Measurements from ENCODE around the gene ZNF740. TPM values are rescaled to one million over a fixed set of nuclear protein-coding genes. Genes with fewer than 3 reads are reported as not detected.
A peak's percentile ranks its signal among the peaks of the same experiment; 100 is the strongest.
"Not testable (repeated sequence)": the region's sequence is repeated elsewhere in the genome, so short reads cannot be mapped to it uniquely, and the experiment has no call there.

ZNF740 gene, protein sequence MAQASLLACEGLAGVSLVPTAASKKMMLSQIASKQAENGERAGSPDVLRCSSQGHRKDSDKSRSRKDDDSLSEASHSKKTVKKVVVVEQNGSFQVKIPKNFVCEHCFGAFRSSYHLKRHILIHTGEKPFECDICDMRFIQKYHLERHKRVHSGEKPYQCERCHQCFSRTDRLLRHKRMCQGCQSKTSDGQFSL
- 51.0 TPM for total RNA-seq

DNA sequence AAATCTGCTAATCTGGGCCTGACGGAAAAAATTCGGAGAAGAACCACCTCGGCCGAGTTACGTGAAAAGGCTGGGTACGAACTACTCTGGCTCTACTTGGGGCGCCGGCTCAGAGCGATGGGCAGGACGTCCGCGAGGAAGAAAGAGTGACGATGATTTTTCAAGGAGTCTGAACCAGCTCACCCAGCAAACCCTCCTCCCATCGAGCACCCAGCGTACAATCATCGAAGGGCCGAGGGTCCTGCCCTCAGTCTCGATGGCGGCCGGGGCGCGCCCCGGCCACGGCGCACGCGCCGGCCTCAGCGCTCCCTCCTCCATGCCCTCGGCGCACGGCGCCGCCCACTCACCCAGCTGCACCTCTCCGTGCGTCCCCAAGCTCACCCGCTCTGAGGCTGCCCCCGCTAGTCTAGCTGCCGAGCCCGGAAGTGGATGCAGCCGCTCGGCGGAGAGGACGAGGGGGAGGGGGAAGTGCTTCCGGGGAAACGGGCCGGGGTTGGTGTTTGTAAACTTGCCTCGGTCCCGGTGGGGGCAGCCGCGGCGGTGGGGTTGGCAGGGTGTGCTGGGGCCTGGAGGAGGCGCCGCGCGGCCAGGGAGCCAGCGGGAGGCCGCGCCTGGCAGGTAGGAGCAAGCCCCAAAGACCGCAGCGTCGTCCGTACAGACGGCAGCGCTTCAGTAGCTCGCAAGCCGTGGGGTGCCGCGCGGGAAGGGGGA is at the start of gene ZNF740, which contains the start of gene CSAD:
TSS of gene ZNF740 (plus strand) at position 503 of the 711 bp plus-strand sequence. CDS start 1,262 bp downstream, outside the sequence.
TSS of gene CSAD (minus strand) at position 706 of the 711 bp plus-strand sequence. CDS start 7,455 bp downstream, outside the sequence.
- ATAC-seq (peak; percentile 99), DNase-seq (ENCODE audit: low spot score) (peak; percentile 98)
- intact Hi-C loops (cut with DNase I): no loop called here

DNA sequence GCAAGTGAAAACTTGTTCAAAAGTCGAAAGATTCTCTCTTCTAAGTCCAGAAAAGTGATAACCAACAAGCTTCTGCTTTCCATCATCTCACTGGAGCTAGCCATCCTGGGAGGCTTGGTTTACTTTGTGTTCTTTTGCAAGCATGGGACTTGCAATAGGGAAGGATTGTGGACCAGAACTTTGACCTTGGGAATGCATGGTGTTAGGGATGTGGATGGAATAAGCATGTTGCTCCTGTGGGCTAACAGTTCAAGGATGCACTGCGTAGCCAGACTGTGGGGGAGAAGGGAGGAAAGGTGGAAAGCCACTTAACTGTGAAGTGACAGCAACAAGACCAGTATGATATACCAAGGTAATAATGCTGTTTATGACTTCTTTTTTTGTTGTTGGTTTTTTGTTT is 48.7 kb upstream of the ZNF740 start:
- no peak for ATAC-seq
- intact Hi-C loops (cut with DNase I): no loop called here
- DNase-seq (ENCODE audit: low spot score): no peak

GRCh38 chr12:53133722-53134121 is 46.8 kb upstream of the ZNF740 start:
- intact Hi-C loops (cut with DNase I): no loop called here
- ATAC-seq (no peak), DNase-seq (ENCODE audit: low spot score) (no peak)

DNA sequence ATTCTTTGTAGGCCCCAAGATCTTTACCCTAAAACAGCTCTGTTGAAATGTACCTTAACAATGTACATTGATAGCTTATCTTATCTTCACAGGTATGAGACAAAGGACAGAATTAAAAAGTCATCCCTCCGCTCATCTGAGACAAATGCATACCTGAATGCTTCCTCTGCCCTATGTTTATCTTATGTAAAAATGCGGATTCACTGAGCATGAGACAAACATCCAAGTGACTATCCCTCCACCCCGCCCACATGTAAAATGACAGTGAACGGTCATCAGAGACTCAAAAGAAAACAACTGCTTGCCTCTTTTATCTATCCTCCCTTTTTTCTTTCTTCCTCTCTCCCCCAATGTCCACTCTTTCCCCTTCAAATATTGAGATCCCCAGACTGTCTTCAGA is 37.2 kb upstream of the ZNF740 start:
- DNase-seq (ENCODE audit: low spot score) (no peak), ATAC-seq (no peak)
- intact Hi-C loops (cut with DNase I): no loop called here

- no peak for DNase-seq (ENCODE audit: low spot score)
- intact Hi-C loops (cut with DNase I): no loop called here
Measured at GRCh38 chr12:53145383-53146260, 34.9 kb upstream of the ZNF740 start.

GRCh38 chr12:53147181-53147580 is 33.3 kb upstream of the ZNF740 start:
- DNase-seq (ENCODE audit: low spot score): no peak
- no peak for ATAC-seq
- intact Hi-C loops (cut with DNase I): no loop called here

More at GRCh38 chr12:53145383-53146260, 34.9 kb upstream of the ZNF740 start:
- peak; percentile 51 for ATAC-seq

- intact Hi-C loops (cut with DNase I): no loop called here
- DNase-seq (ENCODE audit: low spot score) (no peak), ATAC-seq (no peak)
Measured at GRCh38 chr12:53147653-53148052, 32.9 kb upstream of the ZNF740 start.

DNA sequence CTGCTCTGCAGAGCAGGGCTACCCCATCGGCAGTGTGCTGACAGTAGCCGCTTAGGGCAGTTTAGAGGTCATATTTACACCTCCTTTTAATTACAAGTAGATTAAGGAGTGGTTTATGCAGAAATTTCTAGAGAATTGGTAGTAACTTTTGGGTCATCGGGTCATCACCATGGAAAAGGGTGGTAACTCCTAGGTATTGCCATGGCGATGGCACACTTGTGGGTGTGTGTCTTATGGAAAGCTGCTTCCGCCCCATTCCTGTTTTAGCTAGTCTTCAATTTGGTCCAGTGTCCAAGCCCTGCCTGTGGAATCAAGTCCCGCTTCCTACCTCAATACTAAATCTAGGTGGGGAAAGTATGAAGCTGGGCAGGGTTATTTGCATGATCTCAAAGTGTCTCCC is 29.5 kb upstream of the ZNF740 start:
- ATAC-seq (no peak), DNase-seq (ENCODE audit: low spot score) (peak; percentile 13)
- intact Hi-C loops (cut with DNase I): no loop called here

GRCh38 chr12:53152390-53152789 is 28.1 kb upstream of the ZNF740 start:
- ATAC-seq (no peak), DNase-seq (ENCODE audit: low spot score) (no peak)
- intact Hi-C loops (cut with DNase I): no loop called here

DNA sequence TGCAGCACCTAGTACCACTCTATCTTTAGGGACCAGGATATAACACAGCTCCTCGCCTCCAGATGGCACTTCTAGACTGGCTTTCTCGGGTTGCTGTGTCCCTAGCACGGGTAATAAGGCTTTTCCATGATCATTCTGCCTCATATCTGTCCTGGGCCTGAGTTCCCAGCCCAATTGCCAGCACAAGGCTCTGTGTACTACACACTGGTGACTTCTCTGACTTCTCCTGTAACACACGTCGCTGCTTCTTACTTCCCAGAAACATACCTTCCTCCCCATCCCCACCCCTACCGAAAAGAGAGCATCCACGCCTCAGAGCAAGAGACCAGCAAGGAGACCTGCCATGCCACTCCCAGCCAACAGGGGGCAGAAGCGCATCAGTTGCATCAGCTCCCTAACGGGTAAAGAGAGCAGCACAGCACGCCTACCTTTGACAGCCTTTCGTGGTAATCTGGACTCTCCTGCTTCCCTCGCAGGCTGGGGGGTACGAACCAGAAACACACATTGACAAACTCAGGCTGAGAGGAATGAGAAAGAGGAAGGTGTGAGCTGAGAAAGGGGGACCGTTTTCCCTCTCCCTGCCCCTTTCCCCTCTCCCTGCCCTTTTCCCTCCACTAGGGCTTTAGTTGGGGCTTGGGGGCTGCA is 21.2 kb upstream of the ZNF740 start:
- intact Hi-C loops (cut with DNase I): no loop called here
- DNase-seq (ENCODE audit: low spot score): peak; percentile 92
- peak; percentile 91 for ATAC-seq

GRCh38 chr12:53160000-53160399 is 20.5 kb upstream of the ZNF740 start:
- DNase-seq (ENCODE audit: low spot score) (no peak), ATAC-seq (peak; percentile 16)
- intact Hi-C loops (cut with DNase I): loop anchor here (5.0 kb wide), 1 partner anchor 37 kb away; no protein-coding TSS in a partner anchor

DNA sequence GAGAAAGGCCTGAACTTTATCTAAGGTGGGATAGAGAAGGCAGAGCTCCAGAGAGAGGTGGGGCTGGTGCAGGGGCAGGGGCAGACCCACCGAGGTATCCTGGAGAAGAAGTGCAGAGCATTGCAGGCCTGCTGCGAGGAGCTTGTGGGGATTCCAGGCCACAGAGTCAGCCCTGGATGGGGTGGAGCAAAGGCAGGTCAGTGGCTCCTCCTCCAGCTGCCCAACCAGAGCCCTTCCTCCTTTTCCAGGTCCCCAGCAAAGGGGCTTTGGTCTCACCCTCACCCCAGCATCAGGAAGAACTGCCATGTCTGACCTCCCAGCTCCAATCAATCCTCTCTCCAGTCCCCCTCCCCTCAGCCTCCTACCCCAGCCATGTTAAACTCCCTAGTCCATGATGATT is 19.8 kb upstream of the ZNF740 start:
- ATAC-seq (no peak), DNase-seq (ENCODE audit: low spot score) (no peak)
- intact Hi-C loops (cut with DNase I): loop anchor here (5.0 kb wide), 1 partner anchor 37 kb away; no protein-coding TSS in a partner anchor

DNA sequence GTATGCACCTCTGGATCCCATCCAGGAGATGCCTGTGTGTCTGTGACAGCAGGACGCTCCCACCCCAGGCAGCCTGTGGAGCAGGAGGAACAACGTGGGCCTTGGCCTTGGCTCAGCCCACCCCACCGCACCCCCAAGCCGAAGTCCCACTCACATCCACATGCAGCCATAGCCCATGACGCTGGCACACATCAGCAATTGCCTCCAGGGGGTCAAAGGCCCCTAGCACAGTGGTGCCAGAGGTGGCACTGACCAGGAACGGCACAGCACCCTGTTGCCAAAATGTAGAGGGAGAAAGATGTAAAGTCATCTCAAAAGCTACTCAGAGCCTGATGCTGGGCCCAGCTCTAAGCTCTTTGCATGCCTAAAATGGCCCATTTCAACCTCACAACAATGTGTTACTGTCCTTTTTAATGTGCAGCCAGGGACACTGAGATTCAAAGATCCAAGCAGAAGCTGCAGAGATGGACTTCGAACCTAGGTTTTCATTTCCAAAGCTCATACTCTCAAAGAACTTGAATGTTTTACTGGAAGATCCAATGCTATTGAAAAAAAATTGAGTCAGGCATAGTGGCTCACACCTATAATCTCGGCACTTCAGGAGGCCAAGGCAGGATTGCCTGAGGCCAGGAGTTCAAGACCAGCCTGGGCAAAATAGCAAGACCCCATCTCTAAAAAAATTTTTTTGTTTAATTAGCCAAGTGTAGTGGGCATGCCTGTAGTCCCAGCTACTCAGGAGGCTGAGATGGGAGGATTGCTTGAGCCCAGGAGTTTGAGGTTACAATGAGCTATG is 19.2 kb upstream of the ZNF740 start:
- ATAC-seq: no peak
- no peak for DNase-seq (ENCODE audit: low spot score)
- intact Hi-C loops (cut with DNase I): loop anchor here (5.0 kb wide), 1 partner anchor 36 kb away; no protein-coding TSS in a partner anchor

- not testable (repeated sequence) for ATAC-seq; DNase-seq (ENCODE audit: low spot score)
- intact Hi-C loops (cut with DNase I): loop anchor here (5.0 kb wide), 1 partner anchor 34 kb away; no protein-coding TSS in a partner anchor
Measured at GRCh38 chr12:53163008-53163407, 17.5 kb upstream of the ZNF740 start.

GRCh38 chr12:53166837-53167236 is 13.7 kb upstream of the ZNF740 start:
- DNase-seq (ENCODE audit: low spot score): no peak
- no peak for ATAC-seq
- intact Hi-C loops (cut with DNase I): no loop called here

DNA sequence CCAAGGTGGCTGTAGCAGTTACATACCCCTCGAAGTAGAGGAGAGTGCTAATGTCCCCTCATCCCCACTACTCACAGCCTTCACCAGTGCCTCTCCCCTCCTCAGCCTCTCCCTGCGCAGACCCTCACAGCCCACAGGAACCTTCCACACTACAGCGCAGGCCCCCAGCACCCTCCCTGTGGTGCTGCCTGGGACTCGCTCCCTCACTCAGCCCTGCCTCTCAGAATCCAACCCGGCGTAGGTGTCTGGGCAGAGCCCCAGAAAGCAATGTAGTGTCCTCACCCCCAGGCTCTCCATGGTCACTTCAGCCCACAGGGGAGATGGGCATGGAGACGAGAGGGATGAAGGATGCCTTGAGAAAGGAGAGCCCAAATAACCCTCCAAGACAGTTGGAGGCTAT is 10.9 kb upstream of the ZNF740 start:
- no peak for ATAC-seq
- intact Hi-C loops (cut with DNase I): no loop called here

GRCh38 chr12:53170215-53170614 is 10.3 kb upstream of the ZNF740 start:
- intact Hi-C loops (cut with DNase I): no loop called here
- DNase-seq (ENCODE audit: low spot score) (no peak), ATAC-seq (no peak)

More for the DNA sequence above, 10.9 kb upstream of the ZNF740 start:
- no peak for DNase-seq (ENCODE audit: low spot score)

Measured in sciatic nerve (tissue), 2 donors.